NCI-H2196 treated with DMSO at 0.1 percent for 48 hours (cell line): ENCODE data around the gene CFAP126.
"Not testable (repeated sequence)": the region's sequence is repeated elsewhere in the genome, so short reads cannot be mapped to it uniquely, and the experiment has no call there.

Source experiments
- DNase-seq: peaks from one replicate; lab custom pipeline; 2025; ENCODE audit not compliant: unreplicated experiment; lab: John Stamatoyannopoulos, UW

CFAP126 gene

GRCh38 chr1:161367684-161368400, at the start of gene CFAP126:
Gene CFAP126, minus strand, starts transcription at chr1:161367876. Its CDS starts 8 bp downstream, at chr1:161367868.
- DNase-seq = peak; percentile 72

- DNase-seq = not testable (repeated sequence)
Measured at GRCh38 chr1:161413050-161413449, 45.4 kb upstream of the CFAP126 start.

GRCh38 chr1:161410636-161410970, 42.9 kb upstream of the CFAP126 start:
- DNase-seq = not testable (repeated sequence)

GRCh38 chr1:161409848-161410635, 42.4 kb upstream of the CFAP126 start:
- not testable (repeated sequence) for DNase-seq

- DNase-seq = no peak
Measured at GRCh38 chr1:161408429-161409052, 40.9 kb upstream of the CFAP126 start.

GRCh38 chr1:161407451-161407985, 39.8 kb upstream of the CFAP126 start:
- DNase-seq = no peak

GRCh38 chr1:161406551-161406950, 38.9 kb upstream of the CFAP126 start:
- DNase-seq = not testable (repeated sequence)

GRCh38 chr1:161404051-161404597, 36.4 kb upstream of the CFAP126 start:
- no peak for DNase-seq

GRCh38 chr1:161402446-161402845, 34.8 kb upstream of the CFAP126 start:
- DNase-seq = no peak

- DNase-seq = peak; percentile 62
Measured at GRCh38 chr1:161399257-161399998, 31.8 kb upstream of the CFAP126 start.

GRCh38 chr1:161398900-161399256, 31.2 kb upstream of the CFAP126 start:
- no peak for DNase-seq

GRCh38 chr1:161397038-161397437, 29.4 kb upstream of the CFAP126 start:
- not testable (repeated sequence) for DNase-seq

GRCh38 chr1:161393151-161393550, 25.5 kb upstream of the CFAP126 start:
- no peak for DNase-seq

GRCh38 chr1:161391611-161392010, 23.9 kb upstream of the CFAP126 start:
- no peak for DNase-seq

- DNase-seq = not testable (repeated sequence)
Measured at GRCh38 chr1:161391136-161391535, 23.5 kb upstream of the CFAP126 start.

GRCh38 chr1:161390559-161390858, 22.8 kb upstream of the CFAP126 start:
- no peak for DNase-seq

GRCh38 chr1:161389691-161390558, 22.2 kb upstream of the CFAP126 start:
- peak; percentile 93 for DNase-seq

- DNase-seq = not testable (repeated sequence)
Measured at GRCh38 chr1:161389158-161389557, 21.5 kb upstream of the CFAP126 start.

GRCh38 chr1:161388639-161389038, 21.0 kb upstream of the CFAP126 start:
- DNase-seq = no peak
